Measurements from ENCODE around the gene ZC3HAV1.

- TF ChIP-seq, protein P1, sequence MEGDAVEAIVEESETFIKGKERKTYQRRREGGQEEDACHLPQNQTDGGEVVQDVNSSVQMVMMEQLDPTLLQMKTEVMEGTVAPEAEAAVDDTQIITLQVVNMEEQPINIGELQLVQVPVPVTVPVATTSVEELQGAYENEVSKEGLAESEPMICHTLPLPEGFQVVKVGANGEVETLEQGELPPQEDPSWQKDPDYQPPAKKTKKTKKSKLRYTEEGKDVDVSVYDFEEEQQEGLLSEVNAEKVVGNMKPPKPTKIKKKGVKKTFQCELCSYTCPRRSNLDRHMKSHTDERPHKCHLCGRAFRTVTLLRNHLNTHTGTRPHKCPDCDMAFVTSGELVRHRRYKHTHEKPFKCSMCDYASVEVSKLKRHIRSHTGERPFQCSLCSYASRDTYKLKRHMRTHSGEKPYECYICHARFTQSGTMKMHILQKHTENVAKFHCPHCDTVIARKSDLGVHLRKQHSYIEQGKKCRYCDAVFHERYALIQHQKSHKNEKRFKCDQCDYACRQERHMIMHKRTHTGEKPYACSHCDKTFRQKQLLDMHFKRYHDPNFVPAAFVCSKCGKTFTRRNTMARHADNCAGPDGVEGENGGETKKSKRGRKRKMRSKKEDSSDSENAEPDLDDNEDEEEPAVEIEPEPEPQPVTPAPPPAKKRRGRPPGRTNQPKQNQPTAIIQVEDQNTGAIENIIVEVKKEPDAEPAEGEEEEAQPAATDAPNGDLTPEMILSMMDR (optimal IDR thresholded peaks at IDR 0.05 in 1 of 3, IDR thresholded peaks at IDR 0.05 in 1 of 3, conservative IDR thresholded peaks at IDR 0.05 in 1 of 3; ENCODE audit: extremely low read depth in 1 of 3, insufficient read depth in 2 of 3, low read length in 3 of 3): no peak
- TF ChIP-seq EZH2 (IDR thresholded peaks at IDR 0.05; ENCODE audit: low read length): no peak
These were observed 23.1 kb downstream of the ZC3HAV1 start for GRCh38 chr7:139086454-139086853.
